ENCODE data around the gene ANKRD1.

DNA sequence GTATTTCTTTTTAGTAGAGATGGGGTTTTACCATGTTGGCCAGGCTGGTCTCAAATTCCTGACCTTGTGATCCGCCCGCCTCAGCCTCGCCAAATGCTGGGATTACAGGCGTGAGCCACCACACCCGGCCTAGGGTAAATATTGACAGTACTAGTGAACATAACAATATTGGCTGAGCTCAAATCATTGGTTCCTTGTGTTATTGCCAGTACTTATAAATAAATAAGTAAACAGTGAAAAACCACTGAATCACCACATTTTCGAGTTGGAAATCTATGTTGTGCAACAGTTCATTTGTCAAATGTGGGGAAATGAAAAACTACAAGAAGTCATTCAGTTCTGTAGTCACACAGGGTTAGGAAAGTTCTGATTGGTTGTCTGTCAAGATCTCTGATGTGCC is 33.3 kb downstream of the ANKRD1 start:
- TF ChIP-seq, protein P1, sequence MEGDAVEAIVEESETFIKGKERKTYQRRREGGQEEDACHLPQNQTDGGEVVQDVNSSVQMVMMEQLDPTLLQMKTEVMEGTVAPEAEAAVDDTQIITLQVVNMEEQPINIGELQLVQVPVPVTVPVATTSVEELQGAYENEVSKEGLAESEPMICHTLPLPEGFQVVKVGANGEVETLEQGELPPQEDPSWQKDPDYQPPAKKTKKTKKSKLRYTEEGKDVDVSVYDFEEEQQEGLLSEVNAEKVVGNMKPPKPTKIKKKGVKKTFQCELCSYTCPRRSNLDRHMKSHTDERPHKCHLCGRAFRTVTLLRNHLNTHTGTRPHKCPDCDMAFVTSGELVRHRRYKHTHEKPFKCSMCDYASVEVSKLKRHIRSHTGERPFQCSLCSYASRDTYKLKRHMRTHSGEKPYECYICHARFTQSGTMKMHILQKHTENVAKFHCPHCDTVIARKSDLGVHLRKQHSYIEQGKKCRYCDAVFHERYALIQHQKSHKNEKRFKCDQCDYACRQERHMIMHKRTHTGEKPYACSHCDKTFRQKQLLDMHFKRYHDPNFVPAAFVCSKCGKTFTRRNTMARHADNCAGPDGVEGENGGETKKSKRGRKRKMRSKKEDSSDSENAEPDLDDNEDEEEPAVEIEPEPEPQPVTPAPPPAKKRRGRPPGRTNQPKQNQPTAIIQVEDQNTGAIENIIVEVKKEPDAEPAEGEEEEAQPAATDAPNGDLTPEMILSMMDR (IDR thresholded peaks at IDR 0.05; ENCODE audit: insufficient read depth, low read length, poor library complexity, severe bottlenecking): no peak
- TF ChIP-seq EZH2phosphoT487 (conservative IDR thresholded peaks at IDR 0.05; ENCODE audit: low read length): no peak

Data from SU-DHL-6 (cell line).